Astrocyte (in vitro differentiated cells and primary cell): ENCODE measurements around the gene CCDC69.

Experiments
- EZH2 ChIP-seq: IDR thresholded peaks from 2 replicates; pipeline ENCODE4 v1.6.1; 2012; ENCODE audit warnings: mild to moderate bottlenecking, low read length, inconsistent platforms; ENCODE audit not compliant: insufficient read depth
- TF ChIP-seq, protein P1 (sequence below): IDR thresholded peaks from 2 replicates; pipeline ENCODE4 v1.5.1; 2011; ENCODE audit warnings: low read depth, mild to moderate bottlenecking, inconsistent platforms, low read length, moderate library complexity; ENCODE audit not compliant: insufficient read depth

DNA sequence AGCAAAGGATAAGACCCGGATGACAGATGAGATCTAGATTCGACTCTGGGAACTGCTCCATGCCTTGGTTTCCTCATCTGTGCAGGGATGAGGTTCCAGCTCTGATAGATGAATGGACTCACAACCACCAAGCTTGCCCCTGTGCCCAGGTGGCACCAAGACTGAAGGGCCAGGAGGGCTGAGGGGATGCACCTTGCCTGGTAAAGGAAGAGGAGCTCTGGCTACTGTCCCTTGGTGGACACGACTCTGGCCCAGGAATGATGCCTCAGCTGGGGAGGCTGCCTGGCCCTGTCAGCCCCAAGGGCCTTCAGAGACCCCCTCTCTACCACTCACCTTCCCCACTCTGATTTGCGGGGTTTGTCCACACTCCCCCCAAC, 41.4 kb downstream of the CCDC69 start:
- TF ChIP-seq, protein P1, sequence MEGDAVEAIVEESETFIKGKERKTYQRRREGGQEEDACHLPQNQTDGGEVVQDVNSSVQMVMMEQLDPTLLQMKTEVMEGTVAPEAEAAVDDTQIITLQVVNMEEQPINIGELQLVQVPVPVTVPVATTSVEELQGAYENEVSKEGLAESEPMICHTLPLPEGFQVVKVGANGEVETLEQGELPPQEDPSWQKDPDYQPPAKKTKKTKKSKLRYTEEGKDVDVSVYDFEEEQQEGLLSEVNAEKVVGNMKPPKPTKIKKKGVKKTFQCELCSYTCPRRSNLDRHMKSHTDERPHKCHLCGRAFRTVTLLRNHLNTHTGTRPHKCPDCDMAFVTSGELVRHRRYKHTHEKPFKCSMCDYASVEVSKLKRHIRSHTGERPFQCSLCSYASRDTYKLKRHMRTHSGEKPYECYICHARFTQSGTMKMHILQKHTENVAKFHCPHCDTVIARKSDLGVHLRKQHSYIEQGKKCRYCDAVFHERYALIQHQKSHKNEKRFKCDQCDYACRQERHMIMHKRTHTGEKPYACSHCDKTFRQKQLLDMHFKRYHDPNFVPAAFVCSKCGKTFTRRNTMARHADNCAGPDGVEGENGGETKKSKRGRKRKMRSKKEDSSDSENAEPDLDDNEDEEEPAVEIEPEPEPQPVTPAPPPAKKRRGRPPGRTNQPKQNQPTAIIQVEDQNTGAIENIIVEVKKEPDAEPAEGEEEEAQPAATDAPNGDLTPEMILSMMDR: no peak
- TF ChIP-seq EZH2: no peak
